ENCODE measurements around the gene PKIB.

- TF ChIP-seq CTCF (IDR thresholded peaks at IDR 0.05; ENCODE audit: extremely low read depth in 1 of 2, insufficient read depth in 1 of 2, low read depth in 1 of 2, low read length in 2 of 2) (no peak), EZH2 (IDR thresholded peaks at IDR 0.05; ENCODE audit: borderline replicate concordance, low read depth, low read length, severe bottlenecking) (no peak)
Measured at GRCh38 chr6:122671251-122671650, 61.0 kb downstream of the PKIB start.

Measured in endothelial cell of umbilical vein (primary cell).